Activated B cell treated with CpG ODN at 0.5 μM for 24 hours (primary cell): ENCODE measurements around the gene RRAGC. TPM values are rescaled to one million over a fixed set of nuclear protein-coding genes. Genes with fewer than 3 reads are reported as not detected.

Experiments used
- ATAC-seq: fragments of 200-7000 bp; cut with Tn5 transposase; one replicate; pipeline ENCODE4 v1.10.0; 2021; ENCODE audit warnings: low read depth, mild to moderate bottlenecking, moderate library complexity
- CTCF ChIA-PET: fragments of 350-600 bp; sonication (Branson Sonifier 250); formaldehyde crosslinking; loops from one replicate; lab custom pipeline; 2021; ENCODE audit warnings: antibody characterized with exemption; lab: Charles Lee
- POLR2A ChIA-PET: fragments of 350-600 bp; sonication (Branson Sonifier 250); formaldehyde crosslinking; loops from one replicate; lab custom pipeline; 2021; ENCODE audit warnings: antibody characterized with exemption; lab: Charles Lee
- DNase-seq: peaks from one replicate; pipeline ENCODE4 v3.0.0; 2022
- H3K27ac Mint-ChIP-seq: one replicate; pipeline ENCODE4 v1.8.0; 2020; ENCODE audit warnings: mixed read lengths
- H3K27me3 Mint-ChIP-seq: one replicate; pipeline ENCODE4 v1.8.0; 2021; ENCODE audit warnings: mixed read lengths
- H3K36me3 Mint-ChIP-seq: one replicate; pipeline ENCODE4 v1.8.0; 2021; ENCODE audit warnings: low read depth, mixed read lengths
- H3K4me1 Mint-ChIP-seq: one replicate; pipeline ENCODE4 v1.8.0; 2021; ENCODE audit warnings: mixed read lengths
- H3K4me3 Mint-ChIP-seq: one replicate; pipeline ENCODE4 v1.8.0; 2020; ENCODE audit warnings: mild to moderate bottlenecking, mixed read lengths
- H3K9me3 Mint-ChIP-seq: one replicate; pipeline ENCODE4 v1.8.0; 2020; ENCODE audit warnings: mixed read lengths
- intact Hi-C: fragments of 100-400 bp; cut with micrococcal nuclease; formaldehyde crosslinking; loops from one replicate; pipeline ENCODE4 v1.15.1; 2024
- total RNA-seq: library from RNA; stranded (reverse); gene quantifications from 2 replicates; pipeline ENCODE4 v1.2.3, GENCODE V29; 2022
- TF ChIP-seq, protein P1 (sequence below): fragments of 200-600 bp; IDR thresholded peaks from one replicate; pipeline ENCODE4 v1.8.0; 2022; ENCODE audit warnings: antibody characterized with exemption, mild to moderate bottlenecking

RRAGC gene
- total RNA-seq, 1 donor from 2014 or later = 35.9 TPM

DNA sequence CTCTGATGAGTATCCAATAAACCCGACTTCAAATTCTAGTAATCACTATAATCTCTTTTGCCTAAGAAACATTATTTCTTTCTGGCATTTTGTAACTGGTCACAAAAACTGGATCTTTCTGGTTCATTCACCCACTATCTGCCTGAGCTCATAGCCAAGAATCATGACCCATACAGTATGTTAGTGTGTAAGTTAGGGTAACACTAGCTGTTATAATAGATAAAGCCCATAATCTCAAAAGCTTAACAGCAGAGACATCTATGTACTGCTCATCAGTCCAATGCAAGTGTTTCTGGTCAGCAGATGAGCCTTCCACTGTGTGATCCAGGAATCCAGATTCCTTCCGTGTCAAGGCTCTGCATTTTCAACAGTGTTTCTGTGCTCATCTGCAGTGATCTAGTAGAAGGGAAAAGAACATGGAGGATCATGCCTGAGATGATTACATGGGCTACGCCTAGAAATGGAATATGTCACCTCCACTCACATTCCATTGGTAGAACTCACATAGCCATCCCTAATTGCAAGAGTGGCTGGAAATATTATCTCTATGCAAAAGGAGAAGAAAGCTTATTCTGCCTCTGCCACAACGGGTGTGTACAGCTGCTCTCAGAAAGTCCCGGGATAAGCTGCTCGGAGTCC is 27.7 kb downstream of the RRAGC start:
- Mint-ChIP-seq H3K4me3 (no peak overlapping the region), H3K4me1 (peaks cover 4% of the 10 kb centered on the region), H3K27ac (no peak overlapping the region), H3K9me3 (no peaks in the 10 kb centered on the region), H3K36me3 (peaks cover under 1% of the 10 kb centered on the region), H3K27me3 (peaks cover 19% of the 10 kb centered on the region)
- ATAC-seq = no peak
- ChIA-PET POLR2A (no interaction called here), CTCF (interaction anchor here (0.9 to 2.1 kb wide), 3 partner anchors 12 to 1377 kb away, joined by 3 to 6 read pairs (median 4); no protein-coding TSS in a partner anchor)
- no peak for DNase-seq
- intact Hi-C loops = loop anchor here (10.0 kb wide), 1 partner anchor 937 kb away; no protein-coding TSS in a partner anchor
- TF ChIP-seq, protein P1, sequence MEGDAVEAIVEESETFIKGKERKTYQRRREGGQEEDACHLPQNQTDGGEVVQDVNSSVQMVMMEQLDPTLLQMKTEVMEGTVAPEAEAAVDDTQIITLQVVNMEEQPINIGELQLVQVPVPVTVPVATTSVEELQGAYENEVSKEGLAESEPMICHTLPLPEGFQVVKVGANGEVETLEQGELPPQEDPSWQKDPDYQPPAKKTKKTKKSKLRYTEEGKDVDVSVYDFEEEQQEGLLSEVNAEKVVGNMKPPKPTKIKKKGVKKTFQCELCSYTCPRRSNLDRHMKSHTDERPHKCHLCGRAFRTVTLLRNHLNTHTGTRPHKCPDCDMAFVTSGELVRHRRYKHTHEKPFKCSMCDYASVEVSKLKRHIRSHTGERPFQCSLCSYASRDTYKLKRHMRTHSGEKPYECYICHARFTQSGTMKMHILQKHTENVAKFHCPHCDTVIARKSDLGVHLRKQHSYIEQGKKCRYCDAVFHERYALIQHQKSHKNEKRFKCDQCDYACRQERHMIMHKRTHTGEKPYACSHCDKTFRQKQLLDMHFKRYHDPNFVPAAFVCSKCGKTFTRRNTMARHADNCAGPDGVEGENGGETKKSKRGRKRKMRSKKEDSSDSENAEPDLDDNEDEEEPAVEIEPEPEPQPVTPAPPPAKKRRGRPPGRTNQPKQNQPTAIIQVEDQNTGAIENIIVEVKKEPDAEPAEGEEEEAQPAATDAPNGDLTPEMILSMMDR = no peak

DNA sequence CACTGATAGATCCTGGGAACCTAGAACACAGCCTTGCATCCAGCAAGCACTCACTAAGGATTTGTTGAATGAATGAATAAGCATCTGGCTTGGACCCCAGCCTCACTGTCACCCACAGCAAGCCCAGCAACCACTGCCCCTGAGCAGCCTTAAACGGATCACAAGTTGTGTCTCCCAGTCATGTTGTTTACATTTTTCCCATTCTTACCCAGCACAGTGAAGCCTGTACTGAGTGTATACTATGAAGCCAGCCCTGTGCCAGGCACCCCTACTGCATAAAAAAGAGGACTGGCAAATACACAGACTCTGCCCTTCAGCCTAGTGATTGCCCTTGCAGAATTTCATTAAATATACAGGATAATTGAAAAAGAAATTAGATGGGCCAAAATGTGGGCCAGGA is 30.2 kb downstream of the RRAGC start:
- ChIA-PET CTCF (no interaction called here), POLR2A (no interaction called here)
- Mint-ChIP-seq H3K36me3 (no peaks in the 10 kb centered on the region), H3K27ac (no peak overlapping the region), H3K4me3 (no peak overlapping the region), H3K27me3 (peaks cover 26% of the 10 kb centered on the region), H3K4me1 (no peaks in the 10 kb centered on the region), H3K9me3 (no peaks in the 10 kb centered on the region)
- no peak for DNase-seq
- intact Hi-C loops = no loop called here
- no peak for ATAC-seq
- TF ChIP-seq, protein P1 = no peak

DNA sequence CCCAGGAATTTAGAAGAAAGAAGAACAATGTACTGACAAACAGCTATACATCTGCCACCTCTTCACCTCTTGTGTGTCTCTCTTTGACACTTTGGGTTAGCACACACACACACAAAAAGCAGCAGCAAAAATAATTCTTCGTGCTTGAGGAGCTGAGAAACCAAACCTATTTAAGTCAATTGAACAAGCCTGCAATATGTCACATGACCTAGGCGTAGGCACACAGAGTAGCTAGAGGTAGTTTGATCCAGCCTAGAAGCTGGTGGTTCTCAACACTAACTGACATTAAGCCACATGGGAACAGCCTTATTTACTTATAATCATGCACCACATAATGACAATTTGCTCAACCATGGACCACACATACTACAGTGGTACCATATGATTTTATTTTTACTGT is 32.3 kb downstream of the RRAGC start:
- Mint-ChIP-seq H3K9me3 (no peaks in the 10 kb centered on the region), H3K4me3 (no peak overlapping the region), H3K4me1 (no peaks in the 10 kb centered on the region), H3K27ac (no peak overlapping the region), H3K36me3 (no peaks in the 10 kb centered on the region), H3K27me3 (peaks cover 34% of the 10 kb centered on the region)
- ChIA-PET CTCF (interaction anchor here (0.8 to 2.0 kb wide), 2 partner anchors 8 kb away, joined by 4 to 5 read pairs; no protein-coding TSS in a partner anchor), POLR2A (no interaction called here)
- ATAC-seq (no peak), DNase-seq (no peak)
- intact Hi-C loops = no loop called here
- TF ChIP-seq, protein P1 = no peak

DNA sequence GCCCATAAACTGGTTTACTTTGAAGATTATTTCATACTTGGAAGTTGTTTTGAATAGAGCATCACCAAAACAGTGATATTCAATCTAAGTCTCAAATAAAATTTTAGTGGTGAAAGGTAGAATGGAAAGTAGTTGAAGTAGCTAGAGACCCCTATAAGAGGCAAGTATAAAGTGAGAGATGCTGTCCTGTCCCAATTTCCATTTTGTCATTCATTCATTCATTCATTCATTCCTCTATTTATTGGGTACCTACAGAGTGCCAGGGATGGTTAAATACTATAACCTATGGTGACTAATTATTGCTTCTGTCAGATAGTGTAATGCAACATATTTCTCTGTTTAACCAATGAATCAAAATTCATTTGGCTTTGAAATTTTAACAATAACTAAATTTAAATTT is 32.7 kb downstream of the RRAGC start:
- POLR2A ChIA-PET = no interaction called here
- Mint-ChIP-seq H3K9me3 (no peaks in the 10 kb centered on the region), H3K27me3 (peaks cover 37% of the 10 kb centered on the region), H3K27ac (no peak overlapping the region), H3K4me3 (no peak overlapping the region), H3K4me1 (no peaks in the 10 kb centered on the region), H3K36me3 (no peaks in the 10 kb centered on the region)
- DNase-seq = no peak
- intact Hi-C loops = no loop called here
- CTCF ChIA-PET = interaction anchor here (0.8 to 2.0 kb wide), 2 partner anchors 8 kb away, joined by 4 to 5 read pairs; no protein-coding TSS in a partner anchor
- ATAC-seq = no peak
- TF ChIP-seq, protein P1 = no peak

DNA sequence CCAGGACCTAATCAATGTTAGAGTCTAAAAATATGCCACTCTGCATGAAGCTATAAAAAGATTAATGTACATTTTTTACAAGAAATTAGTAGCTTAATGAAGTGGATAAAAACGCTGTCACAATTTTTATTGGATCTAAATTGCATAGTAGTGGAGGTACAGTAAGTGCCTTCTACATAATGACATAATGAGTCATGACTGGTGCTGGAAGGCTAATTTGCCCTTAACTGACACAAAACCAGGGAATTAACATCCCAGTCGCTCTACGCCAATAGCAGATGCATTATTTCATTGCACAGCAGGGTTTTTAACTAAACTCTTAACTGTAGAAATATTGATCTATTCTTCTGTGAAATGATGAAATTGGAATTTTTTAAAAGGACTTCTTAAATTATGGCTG is 33.3 kb downstream of the RRAGC start:
- Mint-ChIP-seq H3K36me3 (no peaks in the 10 kb centered on the region), H3K4me3 (no peak overlapping the region), H3K27me3 (peaks cover 40% of the 10 kb centered on the region), H3K9me3 (no peaks in the 10 kb centered on the region), H3K4me1 (no peaks in the 10 kb centered on the region), H3K27ac (no peak overlapping the region)
- DNase-seq (no peak), ATAC-seq (no peak)
- ChIA-PET CTCF (interaction anchor here (2.0 kb wide), 1 partner anchor 9 kb away, joined by 5 read pairs; no protein-coding TSS in a partner anchor), POLR2A (no interaction called here)
- intact Hi-C loops = no loop called here
- TF ChIP-seq, protein P1 = no peak
